Parathyroid adenoma (tissue), 2 donors: Measurements from ENCODE around the gene PACRG.

Source experiments
- H2AFZ ChIP-seq: fragments of 300-600 bp; sonication (generic); one replicate; pipeline ENCODE4 v1.7.0; 2017; ENCODE audit warnings: antibody characterized with exemption, mild to moderate bottlenecking
- H3K27ac ChIP-seq: fragments of 300-600 bp; sonication (generic); one replicate; pipeline ENCODE4 v1.7.0; 2017
- H3K27me3 ChIP-seq: fragments of 300-600 bp; sonication (generic); one replicate; pipeline ENCODE4 v1.7.0; 2017; ENCODE audit warnings: low read length; ENCODE audit not compliant: control insufficient read depth, insufficient read depth
- H3K36me3 ChIP-seq: fragments of 300-600 bp; sonication (generic); one replicate; pipeline ENCODE4 v1.7.0; 2017; ENCODE audit warnings: low read length; ENCODE audit not compliant: control insufficient read depth, insufficient read depth
- H3K4me1 ChIP-seq: fragments of 300-600 bp; sonication (generic); one replicate; pipeline ENCODE4 v1.7.0; 2017; ENCODE audit warnings: control low read depth
- H3K4me2 ChIP-seq: fragments of 300-600 bp; sonication (generic); one replicate; pipeline ENCODE4 v1.7.0; 2017; ENCODE audit warnings: low read length
- H3K4me3 ChIP-seq: fragments of 300-600 bp; sonication (generic); one replicate; pipeline ENCODE4 v1.7.0; 2017; ENCODE audit warnings: low read depth, low read length
- H3K79me2 ChIP-seq: fragments of 300-600 bp; sonication (generic); one replicate; pipeline ENCODE4 v1.7.0; 2017; ENCODE audit warnings: control low read depth
- H3K9ac ChIP-seq: fragments of 300-600 bp; sonication (generic); one replicate; pipeline ENCODE4 v1.7.0; 2017; ENCODE audit warnings: mild to moderate bottlenecking
- H3K9me3 ChIP-seq: fragments of 300-600 bp; sonication (generic); one replicate; pipeline ENCODE4 v1.7.0; 2017; ENCODE audit warnings: low read length; ENCODE audit not compliant: control insufficient read depth
- CTCF ChIP-seq: fragments of 300-600 bp; sonication (generic); IDR thresholded peaks from one replicate; pipeline ENCODE4 v1.7.0; 2017; ENCODE audit warnings: antibody characterized with exemption, mild to moderate bottlenecking
- donor health status: primary hyperparathyroidism.

The PACRG gene

GRCh38 chr6:163159689-163160088 is 431.9 kb downstream of the PACRG start:
- peaks cover 4% of the 10 kb centered on the region for H3K4me1 ChIP-seq
- no peak overlapping the region for H2AFZ ChIP-seq
- TF ChIP-seq CTCF: no peak
- H3K27ac ChIP-seq: no peak overlapping the region
- H3K27me3 ChIP-seq: no peaks in the 10 kb centered on the region
- H3K4me3 ChIP-seq: no peak overlapping the region
- H3K79me2 ChIP-seq: no peaks in the 10 kb centered on the region
- no peak overlapping the region for H3K4me2 ChIP-seq
- H3K9me3 ChIP-seq: no peaks in the 10 kb centered on the region
- no peaks in the 10 kb centered on the region for H3K36me3 ChIP-seq
- H3K9ac ChIP-seq: no peak overlapping the region

- no peak for TF ChIP-seq CTCF
- H3K79me2 ChIP-seq: no peaks in the 10 kb centered on the region
- H3K4me2 ChIP-seq: no peak overlapping the region
- H3K27ac ChIP-seq: no peak overlapping the region
- H3K36me3 ChIP-seq: no peaks in the 10 kb centered on the region
- H3K9ac ChIP-seq: no peak overlapping the region
- no peak overlapping the region for H3K4me3 ChIP-seq
- H3K4me1 ChIP-seq: peaks cover 12% of the 10 kb centered on the region
- H3K27me3 ChIP-seq: no peaks in the 10 kb centered on the region
- no peaks in the 10 kb centered on the region for H3K9me3 ChIP-seq
- peak overlapping the region; percentile 29 for H2AFZ ChIP-seq
Measured at GRCh38 chr6:163162007-163162873, 434.5 kb downstream of the PACRG start.

- Histone ChIP-seq H3K79me2 (no peaks in the 10 kb centered on the region), H2AFZ (peak overlapping the region; percentile 29), H3K4me2 (no peak overlapping the region), H3K27ac (no peak overlapping the region), H3K9ac (no peak overlapping the region), H3K4me3 (no peak overlapping the region), H3K27me3 (no peaks in the 10 kb centered on the region), H3K9me3 (no peaks in the 10 kb centered on the region), H3K4me1 (peaks cover 12% of the 10 kb centered on the region), H3K36me3 (no peaks in the 10 kb centered on the region)
- TF ChIP-seq CTCF: no peak
Measured at GRCh38 chr6:163162874-163163213, 435.1 kb downstream of the PACRG start.

- Histone ChIP-seq H3K4me2 (peak overlapping the region; percentile 60), H3K9ac (no peak overlapping the region), H2AFZ (peak overlapping the region; percentile 44), H3K27me3 (no peaks in the 10 kb centered on the region), H3K4me1 (peaks cover 12% of the 10 kb centered on the region), H3K79me2 (no peaks in the 10 kb centered on the region), H3K9me3 (no peaks in the 10 kb centered on the region), H3K27ac (peak overlapping the region; percentile 62), H3K36me3 (no peaks in the 10 kb centered on the region), H3K4me3 (peak overlapping the region; percentile 42)
- TF ChIP-seq CTCF: no peak
Measured at GRCh38 chr6:163164175-163164900, 436.6 kb downstream of the PACRG start.
